HepG2 (cell line): ENCODE data around the gene ARHGAP31. TPM values are rescaled to one million over a fixed set of nuclear protein-coding genes. Genes with fewer than 3 reads are reported as not detected.

Experiments used
- ATAC-seq: fragments of 200-7000 bp; cut with Tn5 transposase; 3 replicates; pipeline ENCODE4 v1.9.1; 2020; ENCODE audit warnings: mild to moderate bottlenecking, moderate library complexity
- BruUV-seq: library from RNA; stranded (reverse); fragments of 400-500 nt; replicated peaks from 2 replicates; lab custom pipeline; 2021; lab: Mats Ljungman, UMichigan
- CTCF ChIA-PET: fragments of 300-600 bp; formaldehyde crosslinking; extraction: SDS; loops from one replicate; lab custom pipeline; 2021; ENCODE audit warnings: low total read pairs, inconsistent platforms, low intra/inter-chr PET ratio; lab: Yijun Ruan, JAX
- POLR2A ChIA-PET: fragments of 350-600 bp; sonication (Branson Sonifier 250); formaldehyde crosslinking; loops from one replicate; lab custom pipeline; 2020; ENCODE audit warnings: antibody characterized with exemption, inconsistent platforms; lab: Yijun Ruan, JAX
- DNase-seq: peaks from one replicate; pipeline ENCODE4 v3.0.0-alpha.2; 2015; ENCODE audit warnings: low spot score
- FAIRE-seq: peaks from 3 replicates; lab custom pipeline; 2011; peaks lifted over from hg19 to GRCh38; lab: Jason Lieb, UNC
- H2AFZ ChIP-seq: one replicate; pipeline ENCODE4 v1.6.1; 2011; ENCODE audit warnings: low read length, inconsistent platforms
- H3K27ac ChIP-seq: fragments of 300-600 bp; 3 replicates; pipeline ENCODE4 v1.8.0; 2011; ENCODE audit warnings: mixed run types, mild to moderate bottlenecking, mixed read lengths, low read length, inconsistent platforms; ENCODE audit not compliant: insufficient read depth; ENCODE audit errors: extremely low read length
- H3K27me3 ChIP-seq, 2 experiments: fragments of 200-600 bp in 1 of 2; 2 replicates in 1 of 2; 3 replicates in 1 of 2; pipeline versions ENCODE4 v1.6.0 to v1.8.0; 2011; ENCODE audit warnings: low read length in 2 of 2, mild to moderate bottlenecking in 2 of 2, moderate library complexity in 2 of 2, inconsistent platforms in 1 of 2; ENCODE audit not compliant: insufficient read depth in 2 of 2, control insufficient read depth in 1 of 2
- H3K36me3 ChIP-seq, 2 experiments: fragments of 200-600 bp in 1 of 2; replicated peaks in 1 of 2; 2 replicates in 1 of 2; 3 replicates in 1 of 2; pipeline versions ENCODE4 v1.5.1 to v1.8.0; 2011; ENCODE audit warnings: low read length in 2 of 2, inconsistent platforms in 1 of 2; ENCODE audit not compliant: insufficient read depth in 2 of 2, control insufficient read depth in 1 of 2
- H3K4me1 ChIP-seq: 2 replicates; pipeline ENCODE4 v1.5.1; 2012; ENCODE audit warnings: low read length, inconsistent platforms; ENCODE audit not compliant: insufficient read depth
- H3K4me2 ChIP-seq: 2 replicates; pipeline ENCODE4 v1.6.0; 2011; ENCODE audit warnings: low read depth, low read length, inconsistent platforms
- H3K4me3 ChIP-seq, 3 experiments: fragments of 200-600 bp in 1 of 3; sonication (generic), shearing (Covaris generic) in 1 of 3; replicated peaks in 1 of 3; 2 replicates each; pipeline ENCODE4 v1.5.1; 2011 to 2016; ENCODE audit warnings: low read length in 3 of 3, inconsistent platforms in 2 of 3, low read depth in 2 of 3, mild to moderate bottlenecking in 2 of 3, control low read depth in 1 of 3, mixed read lengths in 1 of 3; ENCODE audit not compliant: insufficient read depth in 1 of 3
- H3K79me2 ChIP-seq: one replicate; pipeline ENCODE4 v1.6.1; 2011; ENCODE audit warnings: low read length, inconsistent platforms; ENCODE audit not compliant: insufficient read depth
- H3K9ac ChIP-seq: 2 replicates; pipeline ENCODE4 v1.6.0; 2011; ENCODE audit warnings: mild to moderate bottlenecking, low read depth, low read length, inconsistent platforms; ENCODE audit not compliant: insufficient read depth
- H3K9me3 ChIP-seq: 2 replicates; pipeline ENCODE4 v1.5.1; 2012; ENCODE audit warnings: mild to moderate bottlenecking, low read length
- H4K20me1 ChIP-seq: 2 replicates; pipeline ENCODE4 v1.6.0; 2011; ENCODE audit warnings: inconsistent platforms, mild to moderate bottlenecking, low read length, moderate library complexity; ENCODE audit not compliant: insufficient read depth
- HMGA1 ChIP-seq: sonication (generic); formaldehyde crosslinking; conservative IDR thresholded peaks from 2 replicates; pipeline ENCODE4 v1.4.0; 2020; ENCODE audit warnings: missing genetic modification reagents
- LBX2 ChIP-seq: sonication (generic); formaldehyde crosslinking; IDR thresholded peaks from 2 replicates; pipeline ENCODE4 v1.5.0; 2020; ENCODE audit warnings: missing genetic modification reagents, mild to moderate bottlenecking, borderline replicate concordance
- MAFF ChIP-seq: IDR thresholded peaks from 2 replicates; pipeline ENCODE4 v1.6.1; 2011; ENCODE audit warnings: low read depth, low read length, improper control_type of control experiment
- MAFK ChIP-seq, 2 experiments: IDR thresholded peaks in 1 of 2; conservative IDR thresholded peaks in 1 of 2; 2 replicates each; pipeline ENCODE4 v1.6.1; 2011; ENCODE audit warnings: improper control_type of control experiment in 2 of 2, low read length in 2 of 2
- MZF1 ChIP-seq: sonication (generic); formaldehyde crosslinking; IDR thresholded peaks from 2 replicates; pipeline ENCODE4 v1.8.1; 2023; ENCODE audit warnings: mild to moderate bottlenecking, missing genetic modification reagents, borderline replicate concordance
- POLR2AphosphoS5 ChIP-seq: IDR thresholded peaks from 2 replicates; pipeline ENCODE4 v1.6.1; 2012; ENCODE audit warnings: low read depth, low read length
- PRDM10 ChIP-seq: sonication (generic); formaldehyde crosslinking; IDR thresholded peaks from 2 replicates; pipeline ENCODE4 v1.4.0; 2020; ENCODE audit warnings: low read depth, missing genetic modification reagents
- RFX3 ChIP-seq: IDR thresholded peaks from 2 replicates; pipeline ENCODE4 v1.6.1; 2016; ENCODE audit warnings: missing biosample characterization, missing genetic modification reagents
- ZNF12 ChIP-seq: sonication (generic); formaldehyde crosslinking; IDR thresholded peaks from 2 replicates; pipeline ENCODE4 v1.5.0; 2020; ENCODE audit warnings: missing genetic modification reagents
- ZNF430 ChIP-seq: sonication (generic); formaldehyde crosslinking; IDR thresholded peaks from 2 replicates; pipeline ENCODE4 v1.9.0; 2021; ENCODE audit warnings: mild to moderate bottlenecking, missing genetic modification reagents
- ZNF598 ChIP-seq: sonication (generic); formaldehyde crosslinking; IDR thresholded peaks from 2 replicates; pipeline ENCODE4 v1.5.1; 2020; ENCODE audit warnings: mild to moderate bottlenecking, missing genetic modification reagents, borderline replicate concordance
- WGBS: methylation state at CpG from one replicate; pipeline ENCODE4 v1.1.6; 2017; ENCODE audit warnings: low lambda C conversion rate; 5-methylcytosine and 5-hydroxymethylcytosine counted together
- in situ Hi-C: cut with HindIII; loops from 2 replicates; pipeline ENCODE4 v1.10.0; 2017; ENCODE audit warnings: low pct_unique_long_range_greater_than_20kb; ENCODE audit not compliant: extremely low pct_ligation_motif_present
- intact Hi-C: fragments of 100-400 bp; cut with micrococcal nuclease; formaldehyde crosslinking; loops from one replicate; pipeline ENCODE4 v1.10.0; 2022; ENCODE audit not compliant: unreplicated experiment
- polyA plus RNA-seq, 8 experiments: library from polyadenylated mRNA; depleted of rRNA in 3 of 8; stranded (reverse) in 7 of 8; unstranded in 1 of 8; fragments of >200 nt; fragmentation: Illumina TruSeq in 4 of 8; extraction: Trizol in 4 of 8; gene quantifications; 2 replicates each; pipeline versions ENCODE4 v1.2.1 to v1.2.3, GENCODE V29; 2011 to 2016; ENCODE audit warnings: low read depth in 4 of 8, missing spikeins in 1 of 8, mixed read lengths in 1 of 8; ENCODE audit not compliant: insufficient read depth in 1 of 8
- total RNA-seq, 5 experiments: library from RNA; depleted of rRNA; stranded (reverse); fragments of >200 nt; fragmentation: Illumina TruSeq; extraction: Trizol; gene quantifications; 2 replicates each; pipeline ENCODE4 v1.2.3, GENCODE V29; 2016; ENCODE audit warnings: low read depth in 1 of 5

The ARHGAP31 gene
- total and polyA plus RNA-seq, 2 of the 13 experiments (the other 11 are each of a cell fraction or from before 2014, with no cell fraction given) = not detected

- no peak for TF ChIP-seq POLR2AphosphoS5
- TF ChIP-seq ZNF430 (CRISPR knock-in tag) = no peak
- TF ChIP-seq HMGA1 = no peak
- no peak for TF ChIP-seq LBX2 (CRISPR knock-in tag)
- TF ChIP-seq RFX3 = no peak
- no peak for TF ChIP-seq ZNF12
- TF ChIP-seq MZF1 (CRISPR knock-in tag) = no peak
- TF ChIP-seq ZNF598 (CRISPR knock-in tag) = no peak
Observed at GRCh38 chr3:119409844-119410243, 115.7 kb downstream of the ARHGAP31 start (continued).

GRCh38 chr3:119413603-119414280 lies 119.6 kb downstream of the ARHGAP31 start:
- WGBS = 75% methylated on average over 5 of the region's 7 CpGs
- BruUV-seq = no TSS peak

More at GRCh38 chr3:119413603-119414280, 119.6 kb downstream of the ARHGAP31 start:
- FAIRE-seq (no peak), DNase-seq (no peak), ATAC-seq (no peak)
- TF ChIP-seq MAFK (conservative IDR thresholded peaks at IDR 0.05 in 1 of 2, IDR thresholded peaks at IDR 0.05 in 1 of 2; ENCODE audit: low read length in 2 of 2) (peak; percentile 85 to 90), MAFF (peak; percentile 82), PRDM10 (CRISPR knock-in tag) (no peak)
- Histone ChIP-seq H3K9ac (no peak overlapping the region), H3K4me2 (no peak overlapping the region), H3K4me3 (no peak overlapping the region), H3K36me3 (no peaks in the 10 kb centered on the region), H3K27ac (no peak overlapping the region), H3K4me1 (peaks cover 9% of the 10 kb centered on the region), H3K9me3 (no peaks in the 10 kb centered on the region), H3K27me3 (no peaks in the 10 kb centered on the region), H3K79me2 (no peaks in the 10 kb centered on the region), H4K20me1 (no peaks in the 10 kb centered on the region), H2AFZ (no peak overlapping the region)
- intact Hi-C loops (no loop called here), in situ Hi-C loops (loop anchor here (25.0 kb wide), 1 partner anchor 274 kb away; the partner anchor contains the start of gene COX17)
- CTCF ChIA-PET = no interaction called here
- POLR2A ChIA-PET = no interaction called here
